ENCODE data around the gene TP73.

The TP73 gene

GRCh38 chr1:3651930-3652547 is at the start of gene TP73:
Gene TP73 (plus strand): TSS chr1:3652516. CDS start chr1:3682366, 29,850 bp downstream.
- Mint-ChIP-seq H3K36me3 (no peaks in the 10 kb centered on the region), H3K9me3 (no peaks in the 10 kb centered on the region), H3K27ac (no peak within 1 kb of the TSS), H3K4me3 (peak within 1 kb of the TSS; percentile 78), H3K27me3 (peaks cover 9% of the 10 kb centered on the region), H3K4me1 (peaks cover 25% of the 10 kb centered on the region)
- peak in 1 of 2 donors; percentile 50 for DNase-seq (ENCODE audit: low spot score in 2 of 2)
- no peak for ATAC-seq (ENCODE audit: low read depth)

- Mint-ChIP-seq H3K9me3 (no peaks in the 10 kb centered on the region), H3K36me3 (no peaks in the 10 kb centered on the region), H3K4me3 (no peak overlapping the region), H3K27me3 (no peaks in the 10 kb centered on the region), H3K27ac (no peak overlapping the region), H3K4me1 (no peaks in the 10 kb centered on the region)
- no peak for ATAC-seq (ENCODE audit: low read depth)
- no peak for DNase-seq (ENCODE audit: low spot score in 2 of 2)
These were observed 49.2 kb upstream of the TP73 start for GRCh38 chr1:3603156-3603555.

DNA sequence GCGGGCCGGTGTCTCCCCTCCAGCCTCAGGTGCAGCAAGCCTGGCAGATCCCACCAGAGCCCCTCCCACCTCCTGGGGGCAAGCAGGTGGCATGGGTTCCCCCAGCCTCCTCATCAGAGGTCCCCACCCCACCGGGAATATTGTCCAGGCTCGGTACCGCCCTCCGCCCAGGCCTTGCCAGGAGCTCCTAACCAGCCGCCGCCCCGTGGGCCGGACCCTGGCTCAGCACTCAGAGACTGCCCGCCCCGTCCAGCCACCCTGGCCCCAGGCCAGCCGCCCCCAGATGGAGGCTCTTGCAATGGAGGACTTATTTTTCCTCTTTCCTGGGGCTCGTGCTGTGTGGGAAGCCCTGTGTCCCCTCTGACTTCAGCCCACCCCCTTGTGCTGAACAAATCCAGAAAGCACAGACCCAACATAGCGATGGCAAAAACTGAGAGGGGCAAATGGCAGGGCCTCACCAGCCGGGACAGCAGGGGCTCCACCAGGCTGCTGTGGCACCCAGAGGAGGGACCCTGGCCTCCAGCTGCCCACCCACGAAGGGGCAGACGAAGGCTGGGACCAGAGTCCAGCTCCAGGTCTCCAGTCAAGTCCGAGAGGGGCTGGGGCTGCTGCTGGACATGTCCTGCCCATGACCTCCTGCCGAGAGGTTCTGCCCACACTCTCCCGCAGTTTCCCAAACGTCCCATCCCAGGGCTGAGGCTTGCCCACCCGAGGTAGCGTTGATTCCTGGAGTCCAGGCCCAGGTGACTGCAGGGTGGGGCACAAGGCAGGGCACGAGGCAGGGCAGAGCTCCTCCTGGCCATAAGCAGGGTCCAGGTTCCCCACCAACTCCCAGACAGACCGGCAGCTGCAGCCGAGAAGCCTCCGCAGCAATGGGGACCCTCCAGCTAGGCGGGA is 48.5 kb upstream of the TP73 start:
- ATAC-seq (ENCODE audit: low read depth): no peak
- Mint-ChIP-seq H3K27ac (no peak overlapping the region), H3K27me3 (no peaks in the 10 kb centered on the region), H3K36me3 (no peaks in the 10 kb centered on the region), H3K9me3 (no peaks in the 10 kb centered on the region), H3K4me3 (no peak overlapping the region), H3K4me1 (no peaks in the 10 kb centered on the region)
- no peak for DNase-seq (ENCODE audit: low spot score in 2 of 2)

DNA sequence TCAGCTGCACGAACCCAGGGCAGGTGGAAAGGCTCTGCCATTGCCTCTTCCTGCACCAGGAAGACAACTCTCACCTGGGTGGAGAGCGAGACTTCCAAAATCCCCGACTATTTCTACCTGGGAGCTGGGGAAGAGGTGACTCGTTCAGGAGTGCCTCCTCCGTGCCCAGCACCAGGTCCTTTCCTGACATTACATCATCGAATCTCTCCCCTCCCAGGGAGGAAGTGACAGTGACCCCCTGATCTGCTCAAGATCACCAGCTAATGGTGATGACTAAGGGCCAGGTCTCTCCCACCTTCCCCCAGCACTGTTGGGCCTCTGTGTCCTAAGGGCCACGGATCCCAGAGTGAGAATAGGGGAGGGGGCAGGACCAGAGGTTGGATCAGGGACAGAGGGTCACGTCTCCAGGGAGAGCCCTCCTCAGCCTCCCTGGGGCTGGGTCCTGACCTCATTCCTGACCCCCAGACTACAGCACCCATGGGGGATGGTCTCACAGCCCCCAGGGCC is 47.8 kb upstream of the TP73 start:
- DNase-seq (ENCODE audit: low spot score in 2 of 2) (no peak), ATAC-seq (ENCODE audit: low read depth) (no peak)
- Mint-ChIP-seq H3K27me3 (peaks cover 3% of the 10 kb centered on the region), H3K36me3 (no peaks in the 10 kb centered on the region), H3K9me3 (no peaks in the 10 kb centered on the region), H3K4me1 (no peaks in the 10 kb centered on the region), H3K27ac (no peak overlapping the region), H3K4me3 (no peak overlapping the region)

GRCh38 chr1:3604997-3605823 is 47.1 kb upstream of the TP73 start:
- H3K4me3 Mint-ChIP-seq: no peak overlapping the region
- H3K27ac Mint-ChIP-seq: no peak overlapping the region
- no peaks in the 10 kb centered on the region for H3K36me3 Mint-ChIP-seq
- no peak for DNase-seq (ENCODE audit: low spot score in 2 of 2)
- H3K4me1 Mint-ChIP-seq: no peaks in the 10 kb centered on the region
- H3K27me3 Mint-ChIP-seq: peaks cover 3% of the 10 kb centered on the region
- no peak for ATAC-seq (ENCODE audit: low read depth)
- no peaks in the 10 kb centered on the region for H3K9me3 Mint-ChIP-seq

DNA sequence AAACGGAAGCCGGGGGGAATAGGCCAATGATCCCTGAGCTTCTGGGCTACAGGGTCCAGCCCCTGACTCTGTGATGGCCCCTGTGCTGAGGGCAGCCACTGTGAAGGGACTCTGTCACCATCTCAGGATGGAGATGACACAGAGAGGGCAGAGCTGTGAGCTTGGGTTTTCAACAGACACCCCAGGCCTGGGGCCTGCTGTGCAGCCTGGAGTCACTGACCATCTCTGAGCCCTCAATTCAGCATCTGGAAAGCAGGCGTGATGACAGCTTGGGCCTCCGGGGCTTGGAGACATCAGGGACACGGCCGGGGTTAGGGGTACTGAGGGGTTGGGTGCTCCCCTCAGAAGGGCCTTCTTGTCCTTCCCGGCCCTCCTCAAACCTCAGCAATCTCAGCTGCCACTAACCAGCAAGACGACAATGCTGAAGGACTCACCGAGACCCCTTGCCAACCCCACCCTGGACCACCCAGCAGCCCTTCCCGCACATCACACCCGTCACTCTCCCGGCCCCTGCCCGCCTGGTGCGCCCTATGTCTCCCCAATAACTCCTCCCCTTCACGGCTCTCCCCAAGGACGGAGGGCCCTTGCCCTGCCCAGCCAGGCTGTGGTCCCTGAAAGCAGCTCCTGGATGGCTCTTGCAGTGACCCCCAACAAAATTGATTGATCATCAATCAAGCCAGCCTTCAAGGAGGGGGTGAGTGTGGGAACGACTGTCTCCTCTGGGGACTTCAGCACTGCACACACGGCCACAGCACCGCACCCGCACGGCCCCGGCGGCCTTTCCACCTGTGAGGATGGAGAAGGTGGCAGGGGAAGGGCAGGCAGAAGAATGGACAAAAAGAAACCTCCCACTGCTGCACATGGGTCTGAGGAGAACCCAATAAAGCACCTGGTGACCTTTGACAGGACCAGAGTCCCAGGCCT is 45.3 kb upstream of the TP73 start:
- Mint-ChIP-seq H3K4me1 (peaks cover 9% of the 10 kb centered on the region), H3K27ac (no peak overlapping the region), H3K9me3 (no peaks in the 10 kb centered on the region), H3K36me3 (no peaks in the 10 kb centered on the region), H3K4me3 (no peak overlapping the region), H3K27me3 (peaks cover 10% of the 10 kb centered on the region)
- DNase-seq (ENCODE audit: low spot score in 2 of 2) (no peak), ATAC-seq (ENCODE audit: low read depth) (no peak)

DNA sequence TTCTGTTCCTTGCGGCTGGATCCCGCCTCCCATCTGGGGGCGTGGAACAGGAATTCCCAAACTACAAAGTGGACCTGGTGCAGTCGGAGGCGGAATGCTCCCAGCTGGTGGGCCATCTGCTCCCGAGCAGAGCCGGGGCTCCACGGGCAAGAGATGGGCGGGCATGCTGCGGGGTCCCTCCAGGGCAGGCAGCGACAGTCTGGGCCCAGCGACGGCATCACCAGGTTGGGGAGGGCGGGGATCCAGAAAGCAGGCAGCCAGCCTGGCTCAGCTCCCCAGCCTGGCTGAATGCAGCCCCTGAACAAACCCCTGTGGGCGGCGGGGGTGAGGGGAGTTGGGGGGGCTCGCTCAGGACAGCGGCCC is 44.6 kb upstream of the TP73 start:
- Mint-ChIP-seq H3K4me3 (no peak overlapping the region), H3K27ac (no peak overlapping the region), H3K9me3 (no peaks in the 10 kb centered on the region), H3K36me3 (no peaks in the 10 kb centered on the region), H3K27me3 (peaks cover 12% of the 10 kb centered on the region), H3K4me1 (peaks cover 9% of the 10 kb centered on the region)
- DNase-seq (ENCODE audit: low spot score in 2 of 2) (no peak), ATAC-seq (ENCODE audit: low read depth) (no peak)

DNA sequence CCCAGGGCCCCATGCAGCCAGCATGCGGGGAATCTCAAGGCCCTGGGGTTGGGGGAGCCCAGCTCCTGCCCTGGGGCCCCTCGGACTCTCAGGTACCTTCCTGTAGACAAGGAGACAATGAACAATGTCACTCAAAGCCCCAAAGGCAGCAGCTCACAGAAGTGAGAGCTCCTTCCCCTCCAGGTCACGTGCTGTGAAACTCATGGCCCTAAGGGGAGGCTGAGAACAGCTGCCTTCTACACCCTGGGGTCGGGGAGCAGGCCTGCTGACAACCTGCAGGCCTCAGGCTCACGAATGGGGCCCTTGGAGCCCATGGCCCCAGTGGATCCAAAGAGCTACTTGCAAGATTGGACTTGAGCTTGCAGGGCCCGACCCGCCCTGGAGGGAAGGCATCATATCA is 44.2 kb upstream of the TP73 start:
- Mint-ChIP-seq H3K4me1 (peaks cover 9% of the 10 kb centered on the region), H3K36me3 (no peaks in the 10 kb centered on the region), H3K27ac (no peak overlapping the region), H3K4me3 (no peak overlapping the region), H3K9me3 (no peaks in the 10 kb centered on the region), H3K27me3 (peaks cover 12% of the 10 kb centered on the region)
- DNase-seq (ENCODE audit: low spot score in 2 of 2): no peak
- ATAC-seq (ENCODE audit: low read depth): no peak

- DNase-seq (ENCODE audit: low spot score in 2 of 2) (no peak), ATAC-seq (ENCODE audit: low read depth) (no peak)
- H3K27ac Mint-ChIP-seq: no peak overlapping the region
- no peaks in the 10 kb centered on the region for H3K36me3 Mint-ChIP-seq
- H3K27me3 Mint-ChIP-seq: peaks cover 17% of the 10 kb centered on the region
- no peaks in the 10 kb centered on the region for H3K9me3 Mint-ChIP-seq
- H3K4me1 Mint-ChIP-seq: peaks cover 9% of the 10 kb centered on the region
- H3K4me3 Mint-ChIP-seq: peak overlapping the region; percentile 16
These were observed 43.1 kb upstream of the TP73 start for GRCh38 chr1:3609016-3609768.

DNA sequence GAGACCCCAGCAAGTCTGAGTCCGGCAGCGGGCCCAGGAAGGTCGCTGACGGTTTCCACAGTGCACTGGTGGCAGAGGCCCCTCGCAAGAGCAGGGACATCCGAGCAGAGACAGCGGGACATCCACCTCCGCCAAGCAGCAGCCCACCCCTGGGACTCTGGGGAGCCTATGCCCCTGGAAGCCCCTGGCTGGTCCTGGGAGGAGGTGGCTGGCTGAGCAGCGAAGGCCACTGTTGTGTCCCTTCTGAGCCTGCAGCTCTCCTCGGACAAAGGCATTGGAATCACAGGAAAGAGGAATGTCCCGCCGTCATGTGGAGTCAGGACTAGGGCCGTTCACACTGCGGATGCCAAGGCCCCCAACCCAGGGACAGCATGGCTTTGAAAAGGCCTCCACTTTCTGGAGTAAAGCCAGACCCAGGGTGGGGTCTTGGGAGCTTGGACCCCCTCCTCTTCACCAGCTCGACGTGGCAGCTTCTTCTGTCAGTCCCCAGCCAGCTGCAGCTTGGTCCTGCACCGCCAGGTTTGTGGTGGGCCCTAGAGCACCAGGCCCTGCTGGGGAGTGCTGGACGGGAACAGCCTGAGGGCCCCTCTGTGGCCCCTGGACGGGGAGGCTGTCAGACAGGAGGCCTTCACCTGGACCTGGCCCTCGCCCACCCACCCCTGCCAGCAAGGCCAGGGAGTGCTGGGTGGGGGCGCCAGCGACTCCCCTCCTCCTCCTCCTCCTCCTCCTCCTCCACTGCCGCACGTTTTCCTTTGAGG is 42.4 kb upstream of the TP73 start:
- Mint-ChIP-seq H3K36me3 (no peaks in the 10 kb centered on the region), H3K4me3 (no peak overlapping the region), H3K27me3 (peaks cover 19% of the 10 kb centered on the region), H3K4me1 (peaks cover 9% of the 10 kb centered on the region), H3K9me3 (no peaks in the 10 kb centered on the region), H3K27ac (no peak overlapping the region)
- no peak for ATAC-seq (ENCODE audit: low read depth)
- DNase-seq (ENCODE audit: low spot score in 2 of 2): no peak

DNA sequence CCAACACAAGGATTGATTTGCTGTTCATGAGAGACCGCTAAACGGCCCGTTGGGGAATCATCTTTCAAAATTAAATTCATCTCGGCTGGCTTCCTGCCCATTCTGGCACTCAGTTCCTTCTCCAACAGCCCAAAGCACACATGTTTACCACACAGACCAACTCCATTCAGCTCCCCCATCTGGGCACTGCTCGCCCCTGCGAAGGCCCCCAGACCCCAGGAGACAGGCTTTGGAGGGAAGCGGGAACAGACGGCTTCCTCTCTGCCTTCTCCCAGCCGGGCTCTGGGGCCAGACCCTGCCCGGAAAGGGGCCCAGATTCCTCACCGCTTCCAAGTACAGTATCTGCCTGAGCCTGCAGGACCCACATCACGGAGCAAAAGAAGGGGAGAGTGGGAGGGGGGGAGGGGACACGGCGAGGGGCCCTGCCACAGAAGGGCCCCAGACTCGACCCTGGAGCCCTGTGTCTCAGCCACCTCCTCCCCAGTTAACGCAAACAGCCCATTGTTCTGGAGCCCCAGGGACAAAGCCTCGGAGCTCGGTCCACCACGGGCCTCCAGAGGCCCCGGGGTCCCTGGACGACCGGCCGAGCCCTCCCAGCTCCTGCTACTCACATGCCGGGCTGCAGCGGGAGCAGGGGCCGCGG is 41.7 kb upstream of the TP73 start:
- no peak overlapping the region for H3K27ac Mint-ChIP-seq
- ATAC-seq (ENCODE audit: low read depth): peak; percentile 7
- H3K36me3 Mint-ChIP-seq: no peaks in the 10 kb centered on the region
- peaks cover 9% of the 10 kb centered on the region for H3K4me1 Mint-ChIP-seq
- peak overlapping the region; percentile 69 for H3K4me3 Mint-ChIP-seq
- H3K9me3 Mint-ChIP-seq: no peaks in the 10 kb centered on the region
- H3K27me3 Mint-ChIP-seq: peaks cover 20% of the 10 kb centered on the region
- no peak for DNase-seq (ENCODE audit: low spot score in 2 of 2)

All from memory B cell (primary cell).